Measurements from ENCODE around the gene COL13A1. TPM values are rescaled to one million over a fixed set of nuclear protein-coding genes. Genes with fewer than 3 reads are reported as not detected.

COL13A1 gene
- total RNA-seq, 1 donor from 2014 or later = 25.6 TPM

- no peaks in the 10 kb centered on the region for H3K27me3 Mint-ChIP-seq (ENCODE audit: low read depth)
- peaks cover 2% of the 10 kb centered on the region for H3K36me3 Mint-ChIP-seq (ENCODE audit: low read depth)
- H3K27ac Mint-ChIP-seq (ENCODE audit: unreplicated experiment) = no peak overlapping the region
- H3K4me1 Mint-ChIP-seq (ENCODE audit: low read depth) = peaks cover 23% of the 10 kb centered on the region
- no peak for DNase-seq (ENCODE audit: low spot score)
- no peak for TF ChIP-seq CTCF (IDR thresholded peaks at IDR 0.05)
- H3K9me3 Mint-ChIP-seq (ENCODE audit: low read depth) = no peaks in the 10 kb centered on the region
- no peak overlapping the region for H3K4me3 Mint-ChIP-seq (ENCODE audit: unreplicated experiment)
Observed at GRCh38 chr10:69810097-69810496, 8.4 kb downstream of the COL13A1 start.

- DNase-seq (ENCODE audit: low spot score) = no peak
- H3K9me3 Mint-ChIP-seq (ENCODE audit: low read depth) = no peaks in the 10 kb centered on the region
- H3K27me3 Mint-ChIP-seq (ENCODE audit: low read depth) = no peaks in the 10 kb centered on the region
- H3K36me3 Mint-ChIP-seq (ENCODE audit: low read depth) = peaks cover 2% of the 10 kb centered on the region
- H3K4me3 Mint-ChIP-seq (ENCODE audit: unreplicated experiment) = no peak overlapping the region
- H3K4me1 Mint-ChIP-seq (ENCODE audit: low read depth) = peaks cover 22% of the 10 kb centered on the region
- H3K27ac Mint-ChIP-seq (ENCODE audit: unreplicated experiment) = no peak overlapping the region
- no peak for TF ChIP-seq CTCF (IDR thresholded peaks at IDR 0.05)
Observed at GRCh38 chr10:69810675-69811397, 9.1 kb downstream of the COL13A1 start.

- Mint-ChIP-seq H3K4me3 (ENCODE audit: unreplicated experiment) (no peak overlapping the region), H3K9me3 (ENCODE audit: low read depth) (peaks cover 2% of the 10 kb centered on the region), H3K36me3 (ENCODE audit: low read depth) (peaks cover 4% of the 10 kb centered on the region), H3K4me1 (ENCODE audit: low read depth) (peaks cover 7% of the 10 kb centered on the region), H3K27ac (ENCODE audit: unreplicated experiment) (no peak overlapping the region), H3K27me3 (ENCODE audit: low read depth) (no peaks in the 10 kb centered on the region)
- no peak for DNase-seq (ENCODE audit: low spot score)
- TF ChIP-seq CTCF (IDR thresholded peaks at IDR 0.05) = no peak
Observed at GRCh38 chr10:69813632-69814031, 11.9 kb downstream of the COL13A1 start.

GRCh38 chr10:69814251-69814650 lies 12.5 kb downstream of the COL13A1 start:
- Mint-ChIP-seq H3K27me3 (ENCODE audit: low read depth) (no peaks in the 10 kb centered on the region), H3K36me3 (ENCODE audit: low read depth) (peaks cover 4% of the 10 kb centered on the region), H3K27ac (ENCODE audit: unreplicated experiment) (no peak overlapping the region), H3K4me3 (ENCODE audit: unreplicated experiment) (no peak overlapping the region), H3K4me1 (ENCODE audit: low read depth) (peaks cover 9% of the 10 kb centered on the region), H3K9me3 (ENCODE audit: low read depth) (peaks cover 6% of the 10 kb centered on the region)
- DNase-seq (ENCODE audit: low spot score) = no peak
- TF ChIP-seq CTCF (IDR thresholded peaks at IDR 0.05) = no peak

- peaks cover 8% of the 10 kb centered on the region for H3K36me3 Mint-ChIP-seq (ENCODE audit: low read depth)
- H3K4me1 Mint-ChIP-seq (ENCODE audit: low read depth) = peaks cover 15% of the 10 kb centered on the region
- TF ChIP-seq CTCF (IDR thresholded peaks at IDR 0.05) = no peak
- no peak for DNase-seq (ENCODE audit: low spot score)
- no peak overlapping the region for H3K27ac Mint-ChIP-seq (ENCODE audit: unreplicated experiment)
- no peaks in the 10 kb centered on the region for H3K27me3 Mint-ChIP-seq (ENCODE audit: low read depth)
- H3K4me3 Mint-ChIP-seq (ENCODE audit: unreplicated experiment) = no peak overlapping the region
- peaks cover 6% of the 10 kb centered on the region for H3K9me3 Mint-ChIP-seq (ENCODE audit: low read depth)
Observed at GRCh38 chr10:69815104-69815503, 13.4 kb downstream of the COL13A1 start.

All from chondrocyte (in vitro differentiated cells).